Keratinocyte (primary cell): ENCODE measurements around the gene SAFB2. TPM values are rescaled to one million over a fixed set of nuclear protein-coding genes. Genes with fewer than 3 reads are reported as not detected.

ENCODE experiments used
- DNase-seq: peaks from one replicate; pipeline ENCODE4 v3.0.0-alpha.2; 2011; ENCODE audit warnings: low read depth, missing footprints, low spot score
- FAIRE-seq: peaks from 2 replicates; lab custom pipeline; 2011; peaks lifted over from hg19 to GRCh38; lab: Jason Lieb, UNC
- H2AFZ ChIP-seq: 2 replicates; pipeline ENCODE4 v1.6.0; 2012; ENCODE audit warnings: low read length, control low read depth, inconsistent platforms; ENCODE audit not compliant: control insufficient read depth
- H3K27ac ChIP-seq: 2 replicates; pipeline ENCODE4 v1.5.1; 2011; ENCODE audit warnings: low read length; ENCODE audit not compliant: control insufficient read depth, insufficient read depth
- H3K27me3 ChIP-seq: 3 replicates; pipeline ENCODE4 v1.6.0; 2011; ENCODE audit warnings: low read length; ENCODE audit not compliant: control insufficient read depth, insufficient read depth; ENCODE audit errors: extremely low read depth
- H3K36me3 ChIP-seq, 2 experiments: 2 replicates in 1 of 2; 3 replicates in 1 of 2; pipeline ENCODE4 v1.5.1; 2011; ENCODE audit warnings: low read length in 2 of 2, mild to moderate bottlenecking in 1 of 2; ENCODE audit not compliant: control insufficient read depth in 2 of 2, insufficient read depth in 2 of 2; ENCODE audit errors: extremely low read depth in 1 of 2
- H3K4me1 ChIP-seq: 3 replicates; pipeline ENCODE4 v1.5.1; 2011; ENCODE audit warnings: low read length; ENCODE audit not compliant: control insufficient read depth, insufficient read depth; ENCODE audit errors: extremely low read depth
- H3K4me2 ChIP-seq: 3 replicates; pipeline ENCODE4 v1.6.0; 2011; ENCODE audit warnings: low read depth, low read length; ENCODE audit not compliant: control insufficient read depth, insufficient read depth; ENCODE audit errors: extremely low read depth
- H3K4me3 ChIP-seq, 3 experiments: fragments of 200-600 bp in 1 of 3; sonication (generic) in 1 of 3; 2 replicates in 2 of 3; 3 replicates in 1 of 3; pipeline ENCODE4 v1.5.1; 2011 to 2016; ENCODE audit warnings: low read length in 3 of 3, mild to moderate bottlenecking in 3 of 3, control low read depth in 2 of 3, inconsistent platforms in 1 of 3, low read depth in 1 of 3, mixed read lengths in 1 of 3, mixed run types in 1 of 3, moderate library complexity in 1 of 3; ENCODE audit not compliant: control insufficient read depth in 2 of 3, insufficient read depth in 2 of 3; ENCODE audit errors: extremely low read depth in 1 of 3
- H3K79me2 ChIP-seq: 2 replicates; pipeline ENCODE4 v1.6.0; 2012; ENCODE audit warnings: low read length; ENCODE audit not compliant: control insufficient read depth, insufficient read depth
- H3K9ac ChIP-seq: 3 replicates; pipeline ENCODE4 v1.6.0; 2011; ENCODE audit warnings: low read length; ENCODE audit not compliant: control insufficient read depth, insufficient read depth; ENCODE audit errors: extremely low read depth
- H3K9me1 ChIP-seq: 3 replicates; pipeline ENCODE4 v1.6.0; 2011; ENCODE audit warnings: low read length; ENCODE audit not compliant: control insufficient read depth, insufficient read depth; ENCODE audit errors: extremely low read depth
- H3K9me3 ChIP-seq: 2 replicates; pipeline ENCODE4 v1.5.1; 2012; ENCODE audit warnings: low read depth, low read length; ENCODE audit not compliant: control insufficient read depth
- H4K20me1 ChIP-seq: 3 replicates; pipeline ENCODE4 v1.6.0; 2011; ENCODE audit warnings: low read length; ENCODE audit not compliant: control insufficient read depth, insufficient read depth; ENCODE audit errors: extremely low read depth
- EZH2 ChIP-seq: IDR thresholded peaks from one replicate; pipeline ENCODE4 v1.6.1; 2012; ENCODE audit warnings: inconsistent platforms, mild to moderate bottlenecking, low read length, moderate library complexity
- dilution Hi-C: fragments of 300-500 bp; cut with MboI; formaldehyde crosslinking; loops from one replicate; pipeline ENCODE4 v1.7.0; 2020; ENCODE audit warnings: low sequenced_read_pairs; ENCODE audit not compliant: extremely low pct_ligation_motif_present
- polyA plus RNA-seq, 5 experiments: library from polyadenylated mRNA; depleted of rRNA in 3 of 5; stranded (reverse) in 3 of 5; stranded (forward) in 1 of 5; unstranded in 1 of 5; fragments of >200 nt; gene quantifications; 1 replicate in 1 of 5; 2 replicates in 3 of 5; 3 replicates in 1 of 5; pipeline versions ENCODE4 v1.2.1 to v1.2.3, GENCODE V29; 2011 to 2012; ENCODE audit warnings: missing spikeins in 2 of 5, low read depth in 1 of 5, low replicate concordance in 1 of 5
- TF ChIP-seq, protein P1 (sequence below), 3 experiments: IDR thresholded peaks in 1 of 3; conservative IDR thresholded peaks in 1 of 3; optimal IDR thresholded peaks in 1 of 3; 2 replicates in 2 of 3; 3 replicates in 1 of 3; pipeline versions ENCODE3 to v1.5.1; 2011; ENCODE audit warnings: low read length in 3 of 3, mild to moderate bottlenecking in 3 of 3, moderate library complexity in 2 of 3, control low read depth in 1 of 3, inconsistent platforms in 1 of 3; ENCODE audit not compliant: insufficient read depth in 2 of 3; ENCODE audit errors: extremely low read depth in 1 of 3

SAFB2 gene
- polyA plus RNA-seq, 1 donor (not counting 4 experiments of a cell fraction or from before 2014, with no cell fraction given), result 15.3 TPM

DNA sequence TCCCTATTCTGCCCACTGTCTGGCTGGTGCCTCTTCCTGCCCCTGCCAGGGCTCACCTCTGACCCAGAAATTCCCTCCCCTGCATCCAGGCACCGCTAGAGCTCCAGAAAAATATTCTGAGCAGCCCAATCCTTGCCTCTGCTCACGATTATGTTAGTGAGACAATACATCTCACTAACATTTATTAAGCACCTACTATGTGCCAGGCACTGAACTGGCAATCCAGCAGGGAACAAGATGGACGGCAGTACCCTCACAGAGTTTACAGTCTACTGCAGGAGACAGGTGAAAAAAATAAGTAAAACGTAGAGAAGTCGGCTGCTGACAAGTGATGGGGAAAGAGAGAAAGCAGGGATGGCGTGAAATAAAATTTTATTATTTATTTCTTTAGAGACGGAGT is 60.3 kb downstream of the SAFB2 start:
- H3K79me2 ChIP-seq, result no peaks in the 10 kb centered on the region
- FAIRE-seq, result no peak
- TF ChIP-seq, protein P1, sequence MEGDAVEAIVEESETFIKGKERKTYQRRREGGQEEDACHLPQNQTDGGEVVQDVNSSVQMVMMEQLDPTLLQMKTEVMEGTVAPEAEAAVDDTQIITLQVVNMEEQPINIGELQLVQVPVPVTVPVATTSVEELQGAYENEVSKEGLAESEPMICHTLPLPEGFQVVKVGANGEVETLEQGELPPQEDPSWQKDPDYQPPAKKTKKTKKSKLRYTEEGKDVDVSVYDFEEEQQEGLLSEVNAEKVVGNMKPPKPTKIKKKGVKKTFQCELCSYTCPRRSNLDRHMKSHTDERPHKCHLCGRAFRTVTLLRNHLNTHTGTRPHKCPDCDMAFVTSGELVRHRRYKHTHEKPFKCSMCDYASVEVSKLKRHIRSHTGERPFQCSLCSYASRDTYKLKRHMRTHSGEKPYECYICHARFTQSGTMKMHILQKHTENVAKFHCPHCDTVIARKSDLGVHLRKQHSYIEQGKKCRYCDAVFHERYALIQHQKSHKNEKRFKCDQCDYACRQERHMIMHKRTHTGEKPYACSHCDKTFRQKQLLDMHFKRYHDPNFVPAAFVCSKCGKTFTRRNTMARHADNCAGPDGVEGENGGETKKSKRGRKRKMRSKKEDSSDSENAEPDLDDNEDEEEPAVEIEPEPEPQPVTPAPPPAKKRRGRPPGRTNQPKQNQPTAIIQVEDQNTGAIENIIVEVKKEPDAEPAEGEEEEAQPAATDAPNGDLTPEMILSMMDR (optimal IDR thresholded peaks at IDR 0.05 in 1 of 3, IDR thresholded peaks at IDR 0.05 in 1 of 3, conservative IDR thresholded peaks at IDR 0.05 in 1 of 3; ENCODE audit: extremely low read depth in 1 of 3, insufficient read depth in 2 of 3, low read length in 3 of 3), result no peak
- no peak for TF ChIP-seq EZH2
- no peak overlapping the region for H2AFZ ChIP-seq
- H3K27me3 ChIP-seq, result peaks cover 16% of the 10 kb centered on the region
- H4K20me1 ChIP-seq, result peaks cover 4% of the 10 kb centered on the region
- dilution Hi-C loops, result no loop called here
- no peak overlapping the region for H3K4me3 ChIP-seq
- H3K4me1 ChIP-seq, result peaks cover 24% of the 10 kb centered on the region
- no peak overlapping the region for H3K9ac ChIP-seq
- no peaks in the 10 kb centered on the region for H3K9me1 ChIP-seq
- H3K36me3 ChIP-seq, result peaks cover 0 to 7% of the 10 kb centered on the region in 2 experiments
- no peak for DNase-seq
- H3K9me3 ChIP-seq, result peaks cover 3% of the 10 kb centered on the region
- H3K4me2 ChIP-seq, result no peak overlapping the region
- no peak overlapping the region for H3K27ac ChIP-seq

DNA sequence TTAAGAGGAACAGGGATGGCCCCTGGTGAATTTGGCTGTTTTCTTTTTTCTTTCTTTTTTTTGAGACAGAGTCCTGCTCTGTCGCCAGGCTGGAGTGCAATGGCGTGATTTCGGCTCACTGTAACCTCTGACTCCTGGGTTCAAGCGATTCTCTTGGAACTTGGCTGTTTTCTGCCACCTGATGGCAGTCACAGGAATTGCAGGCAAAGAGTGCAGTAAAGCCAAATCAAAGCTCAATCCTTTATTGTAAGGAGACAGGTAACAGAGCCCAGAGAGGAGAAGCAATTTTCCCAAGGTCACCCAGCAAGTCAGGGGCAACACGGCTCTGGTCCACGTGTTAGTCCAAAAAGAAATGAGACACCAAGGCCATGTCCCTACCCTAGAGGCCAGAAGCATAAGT is 61.0 kb downstream of the SAFB2 start:
- Histone ChIP-seq H3K9me1 (no peaks in the 10 kb centered on the region), H3K27ac (no peak overlapping the region), H3K36me3 (peaks cover 0 to 7% of the 10 kb centered on the region in 2 experiments), H3K27me3 (peaks cover 8% of the 10 kb centered on the region), H3K4me2 (no peak overlapping the region), H3K9ac (no peak overlapping the region), H4K20me1 (peaks cover 4% of the 10 kb centered on the region), H3K4me3 (no peak overlapping the region), H2AFZ (no peak overlapping the region), H3K9me3 (peaks cover 3% of the 10 kb centered on the region), H3K79me2 (no peaks in the 10 kb centered on the region), H3K4me1 (peaks cover 26% of the 10 kb centered on the region)
- DNase-seq (no peak), FAIRE-seq (no peak)
- dilution Hi-C loops, result no loop called here
- TF ChIP-seq EZH2, result no peak
- TF ChIP-seq, protein P1 (optimal IDR thresholded peaks at IDR 0.05 in 1 of 3, IDR thresholded peaks at IDR 0.05 in 1 of 3, conservative IDR thresholded peaks at IDR 0.05 in 1 of 3; ENCODE audit: extremely low read depth in 1 of 3, insufficient read depth in 2 of 3, low read length in 3 of 3), result peak; percentile 38 to 77 (median 69)
